ENCODE results near the gene RALGPS2. TPM values are rescaled to one million over a fixed set of nuclear protein-coding genes. Genes with fewer than 3 reads are reported as not detected.

The RALGPS2 gene
- total RNA-seq, 1 experiment from 2014 or later: 19.3 TPM

DNA sequence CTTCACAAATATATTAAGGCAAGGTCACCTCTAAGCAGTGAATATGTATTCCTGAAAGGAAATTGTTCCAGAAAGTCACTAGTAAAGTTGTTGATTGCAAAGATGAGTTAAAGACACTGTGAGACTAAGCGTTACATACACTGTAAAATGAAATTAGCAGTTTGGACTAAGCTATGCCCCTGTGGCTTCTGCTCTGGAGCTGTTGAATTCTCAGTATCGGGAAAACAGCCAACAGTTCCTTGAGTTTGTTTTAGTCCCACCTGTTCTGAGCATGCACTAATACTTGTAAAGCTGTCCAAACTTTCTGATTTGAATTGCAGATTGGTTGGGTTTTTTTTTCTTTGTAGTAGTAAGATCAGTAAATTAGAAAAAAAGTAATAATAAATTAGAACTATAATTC is 124.9 kb downstream of the RALGPS2 start:
- intact Hi-C loops (cut with micrococcal nuclease): no loop called here
- Histone ChIP-seq H3K36me3 (ENCODE audit: low read depth, low read length) (no peaks in the 10 kb centered on the region), H3K79me2 (ENCODE audit: low read length) (no peaks in the 10 kb centered on the region), H3F3A (ENCODE audit: low read length, unreplicated experiment) (no peaks in the 10 kb centered on the region), H3K4me1 (ENCODE audit: insufficient read depth, low read length) (peaks cover 14% of the 10 kb centered on the region), H2AFZ (ENCODE audit: low read length) (no peak overlapping the region), H3K9me2 (replicated peaks; ENCODE audit: low read length) (no peaks in the 10 kb centered on the region), H3K4me2 (ENCODE audit: low read length) (no peak overlapping the region), H3K4me3 (ENCODE audit: low read length) (no peak overlapping the region), H3K9ac (ENCODE audit: low read length) (no peak overlapping the region), H3K9me3 (ENCODE audit: low read length) (no peaks in the 10 kb centered on the region), H3K27me3 (ENCODE audit: low read length) (no peaks in the 10 kb centered on the region), H4K20me1 (ENCODE audit: low read length) (no peaks in the 10 kb centered on the region), H3K27ac (ENCODE audit: low read length) (no peak overlapping the region)
- no peak for TF ChIP-seq EZH2 (IDR thresholded peaks at IDR 0.05; ENCODE audit: low read length, unreplicated experiment)
- TF ChIP-seq, protein P1, sequence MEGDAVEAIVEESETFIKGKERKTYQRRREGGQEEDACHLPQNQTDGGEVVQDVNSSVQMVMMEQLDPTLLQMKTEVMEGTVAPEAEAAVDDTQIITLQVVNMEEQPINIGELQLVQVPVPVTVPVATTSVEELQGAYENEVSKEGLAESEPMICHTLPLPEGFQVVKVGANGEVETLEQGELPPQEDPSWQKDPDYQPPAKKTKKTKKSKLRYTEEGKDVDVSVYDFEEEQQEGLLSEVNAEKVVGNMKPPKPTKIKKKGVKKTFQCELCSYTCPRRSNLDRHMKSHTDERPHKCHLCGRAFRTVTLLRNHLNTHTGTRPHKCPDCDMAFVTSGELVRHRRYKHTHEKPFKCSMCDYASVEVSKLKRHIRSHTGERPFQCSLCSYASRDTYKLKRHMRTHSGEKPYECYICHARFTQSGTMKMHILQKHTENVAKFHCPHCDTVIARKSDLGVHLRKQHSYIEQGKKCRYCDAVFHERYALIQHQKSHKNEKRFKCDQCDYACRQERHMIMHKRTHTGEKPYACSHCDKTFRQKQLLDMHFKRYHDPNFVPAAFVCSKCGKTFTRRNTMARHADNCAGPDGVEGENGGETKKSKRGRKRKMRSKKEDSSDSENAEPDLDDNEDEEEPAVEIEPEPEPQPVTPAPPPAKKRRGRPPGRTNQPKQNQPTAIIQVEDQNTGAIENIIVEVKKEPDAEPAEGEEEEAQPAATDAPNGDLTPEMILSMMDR (conservative IDR thresholded peaks at IDR 0.05; ENCODE audit: low read depth, low read length): no peak
- no peak for TF ChIP-seq EZH2phosphoT487 (IDR thresholded peaks at IDR 0.05; ENCODE audit: borderline replicate concordance, low read length)
- CTCF ChIA-PET: no interaction called here
- no TSS peak for BruUV-seq (replicated peaks)
- POLR2A ChIA-PET (ENCODE audit: unreplicated experiment): no interaction called here
- no peak for ATAC-seq
- DNase-seq: no peak

DNA sequence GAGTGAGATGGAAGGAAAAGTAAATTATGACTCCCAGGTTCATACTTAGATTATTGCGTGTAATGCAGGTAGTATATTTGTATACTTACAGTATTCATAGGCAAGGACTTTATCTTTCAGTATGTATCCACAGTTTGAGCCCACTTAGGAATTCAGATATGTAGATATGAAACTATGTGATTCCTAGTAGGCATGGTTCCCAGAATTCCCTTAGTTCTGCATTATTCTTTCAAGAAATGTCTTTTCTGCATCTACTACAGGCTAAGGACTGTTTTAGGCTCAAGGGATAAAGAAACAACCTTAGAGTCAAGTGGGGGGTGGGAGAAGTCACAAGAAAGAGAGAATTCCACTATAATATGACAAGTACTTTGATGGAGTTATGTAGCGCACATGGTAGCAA is 132.1 kb downstream of the RALGPS2 start:
- intact Hi-C loops (cut with micrococcal nuclease): no loop called here
- H2AFZ ChIP-seq (ENCODE audit: low read length): no peak overlapping the region
- H3K4me1 ChIP-seq (ENCODE audit: insufficient read depth, low read length): no peaks in the 10 kb centered on the region
- no peaks in the 10 kb centered on the region for H4K20me1 ChIP-seq (ENCODE audit: low read length)
- no peak for DNase-seq
- no peak for ATAC-seq
- H3K9me2 ChIP-seq (replicated peaks; ENCODE audit: low read length): no peaks in the 10 kb centered on the region
- H3F3A ChIP-seq (ENCODE audit: low read length, unreplicated experiment): no peaks in the 10 kb centered on the region
- H3K27ac ChIP-seq (ENCODE audit: low read length): no peak overlapping the region
- no peak overlapping the region for H3K4me2 ChIP-seq (ENCODE audit: low read length)
- H3K27me3 ChIP-seq (ENCODE audit: low read length): no peaks in the 10 kb centered on the region
- H3K9me3 ChIP-seq (ENCODE audit: low read length): no peaks in the 10 kb centered on the region
- ChIA-PET CTCF (no interaction called here), POLR2A (ENCODE audit: unreplicated experiment) (no interaction called here)
- TF ChIP-seq EZH2 (IDR thresholded peaks at IDR 0.05; ENCODE audit: low read length, unreplicated experiment): no peak
- no peak for TF ChIP-seq EZH2phosphoT487 (IDR thresholded peaks at IDR 0.05; ENCODE audit: borderline replicate concordance, low read length)
- no peaks in the 10 kb centered on the region for H3K36me3 ChIP-seq (ENCODE audit: low read depth, low read length)
- no peak overlapping the region for H3K4me3 ChIP-seq (ENCODE audit: low read length)
- BruUV-seq (replicated peaks): no TSS peak
- no peak overlapping the region for H3K9ac ChIP-seq (ENCODE audit: low read length)
- no peaks in the 10 kb centered on the region for H3K79me2 ChIP-seq (ENCODE audit: low read length)

DNA sequence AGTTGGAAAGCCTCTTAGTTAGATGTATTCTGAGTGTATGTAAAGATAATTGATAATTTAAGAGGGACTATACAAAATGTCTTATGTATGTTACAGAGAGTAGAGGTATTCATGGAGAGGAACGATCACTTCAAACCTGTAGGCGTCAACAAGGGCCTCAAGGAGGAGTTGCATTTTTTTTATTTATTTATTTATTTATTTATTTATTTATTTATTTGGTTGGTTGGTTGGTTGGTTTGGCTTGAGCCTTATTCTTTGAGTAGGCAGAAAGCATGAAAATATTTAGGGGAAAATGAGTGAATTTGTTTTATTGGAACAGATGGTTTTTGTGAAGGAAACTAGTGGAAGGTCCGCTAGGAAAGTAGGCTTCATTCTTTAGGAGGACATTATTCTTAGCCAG is 137.4 kb downstream of the RALGPS2 start:
- Histone ChIP-seq H3F3A (ENCODE audit: low read length, unreplicated experiment) (no peaks in the 10 kb centered on the region), H3K27me3 (ENCODE audit: low read length) (no peaks in the 10 kb centered on the region), H3K4me2 (ENCODE audit: low read length) (no peak overlapping the region), H3K4me1 (ENCODE audit: insufficient read depth, low read length) (no peaks in the 10 kb centered on the region), H4K20me1 (ENCODE audit: low read length) (no peaks in the 10 kb centered on the region), H3K36me3 (ENCODE audit: low read depth, low read length) (no peaks in the 10 kb centered on the region), H3K27ac (ENCODE audit: low read length) (no peak overlapping the region), H2AFZ (ENCODE audit: low read length) (no peak overlapping the region), H3K9ac (ENCODE audit: low read length) (no peak overlapping the region), H3K9me3 (ENCODE audit: low read length) (no peaks in the 10 kb centered on the region), H3K4me3 (ENCODE audit: low read length) (no peak overlapping the region), H3K79me2 (ENCODE audit: low read length) (no peaks in the 10 kb centered on the region), H3K9me2 (replicated peaks; ENCODE audit: low read length) (no peaks in the 10 kb centered on the region)
- ATAC-seq: no peak
- no peak for DNase-seq
- TF ChIP-seq EZH2 (IDR thresholded peaks at IDR 0.05; ENCODE audit: low read length, unreplicated experiment) (no peak), EZH2phosphoT487 (IDR thresholded peaks at IDR 0.05; ENCODE audit: borderline replicate concordance, low read length) (no peak)
- TF ChIP-seq, protein P1 (conservative IDR thresholded peaks at IDR 0.05; ENCODE audit: low read depth, low read length): no peak
- intact Hi-C loops (cut with micrococcal nuclease): no loop called here
- BruUV-seq (replicated peaks): no TSS peak
- ChIA-PET CTCF (no interaction called here), POLR2A (ENCODE audit: unreplicated experiment) (interaction anchor here (0.6 kb wide), 1 partner anchor 1449 kb away, joined by 3 read pairs; no protein-coding TSS in a partner anchor)

All from PC-3 (cell line).